SKM-1 (cell line): ENCODE results near the gene LSP1.

ENCODE experiments used
- DNase-seq: peaks from one replicate; lab custom pipeline; 2025; ENCODE audit not compliant: unreplicated experiment; lab: John Stamatoyannopoulos, UW

Gene LSP1

DNA sequence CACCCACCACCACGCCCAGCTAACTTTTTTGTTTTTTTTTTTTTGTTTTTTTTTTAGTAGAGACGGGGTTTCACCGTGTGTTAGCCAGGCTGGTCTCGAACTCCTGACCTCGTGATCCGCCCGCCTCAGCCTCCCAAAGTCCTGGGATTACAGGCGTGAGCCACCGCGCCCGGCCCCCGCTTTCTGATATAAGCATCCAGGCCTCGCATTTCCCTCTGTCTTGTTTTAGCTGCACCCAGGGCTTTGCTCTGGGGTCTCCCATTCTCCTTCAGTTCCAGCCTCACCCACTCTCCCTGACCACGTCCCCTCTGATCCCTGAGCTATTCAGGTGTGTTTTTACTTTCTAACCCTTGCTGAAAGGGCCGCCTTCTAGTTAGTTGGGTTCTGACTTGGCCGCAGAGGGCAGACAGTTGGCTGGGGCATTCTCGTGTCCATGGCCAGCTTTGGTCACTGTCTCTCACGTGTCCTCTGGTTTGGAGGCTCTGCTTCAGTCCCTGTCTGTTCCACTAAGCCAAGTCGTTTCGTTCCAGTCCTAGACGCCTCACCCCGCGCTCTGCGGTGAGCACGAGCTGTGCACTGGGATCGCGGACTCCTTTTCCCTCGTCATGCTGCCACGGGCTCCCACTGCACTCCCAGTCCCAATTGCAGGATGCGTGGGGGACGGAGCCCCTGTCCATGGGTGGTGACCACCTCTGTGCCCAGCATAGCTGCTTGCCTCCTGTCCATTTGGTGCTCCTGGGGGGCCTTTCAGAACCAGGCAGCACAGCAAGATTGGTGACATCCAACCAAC, 60.6 kb downstream of the LSP1 start:
- no peak for DNase-seq

DNA sequence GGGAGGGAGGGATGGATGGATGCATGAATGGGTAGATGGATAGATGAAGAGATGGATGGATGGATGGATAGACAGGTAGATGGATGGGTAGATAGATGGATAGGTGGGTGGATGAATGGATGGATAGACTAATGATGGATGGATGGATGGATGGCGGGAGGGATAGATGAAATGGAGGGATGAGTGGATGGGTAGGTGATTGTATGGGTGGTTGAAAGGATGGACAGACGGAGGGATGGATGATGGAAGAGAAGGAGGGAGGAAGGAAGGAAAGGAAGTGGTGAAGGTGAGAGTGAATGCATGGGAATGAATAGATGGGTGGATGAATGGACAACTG, 62.9 kb downstream of the LSP1 start:
- no peak for DNase-seq

GRCh38 chr11:1916132-1916985, 63.5 kb downstream of the LSP1 start:
- no peak for DNase-seq

GRCh38 chr11:1916986-1917522, 64.2 kb downstream of the LSP1 start:
- no peak for DNase-seq

- DNase-seq: no peak
These were observed 64.9 kb downstream of the LSP1 start for GRCh38 chr11:1917523-1918435.

GRCh38 chr11:1918436-1919315, 65.8 kb downstream of the LSP1 start:
- DNase-seq: no peak

- DNase-seq: no peak
These were observed 66.7 kb downstream of the LSP1 start, which contains the start of gene TNNT3 for GRCh38 chr11:1919391-1920127. TSS of gene TNNT3 (plus strand) at chr11:1919703. CDS start at chr11:1922875, 3,172 bp downstream.

- no peak for DNase-seq
These were observed 67.4 kb downstream of the LSP1 start for GRCh38 chr11:1920128-1920908.

- no peak for DNase-seq
These were observed 68.2 kb downstream of the LSP1 start for GRCh38 chr11:1920909-1921573.

DNA sequence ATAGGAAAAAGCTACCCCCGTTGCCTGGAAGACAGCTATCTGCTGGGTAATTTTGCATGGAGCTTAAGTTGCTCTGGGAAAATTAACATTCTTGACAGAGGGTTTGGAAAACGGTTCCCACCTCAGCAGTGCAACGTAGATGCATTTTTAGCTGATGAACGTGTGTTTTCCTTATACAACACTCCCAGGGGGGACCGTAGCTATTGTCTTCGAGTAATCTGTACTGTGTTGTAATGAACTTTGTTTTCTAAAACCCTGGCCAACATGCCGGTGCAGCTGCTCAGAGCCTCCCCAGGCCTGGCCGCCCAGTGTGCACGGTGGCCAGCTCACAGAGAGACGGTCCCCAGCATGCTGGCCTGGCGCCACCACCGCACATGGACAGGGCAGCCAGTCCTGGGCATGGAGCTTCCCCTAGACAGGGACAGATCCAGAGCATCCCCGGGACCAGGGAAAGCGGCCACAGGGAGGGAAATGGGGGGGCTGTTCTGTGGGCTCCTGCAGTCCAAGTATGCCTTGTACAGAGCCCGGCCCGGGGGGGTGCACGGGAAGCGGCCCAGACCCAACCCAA, 68.8 kb downstream of the LSP1 start:
- DNase-seq: no peak

DNA sequence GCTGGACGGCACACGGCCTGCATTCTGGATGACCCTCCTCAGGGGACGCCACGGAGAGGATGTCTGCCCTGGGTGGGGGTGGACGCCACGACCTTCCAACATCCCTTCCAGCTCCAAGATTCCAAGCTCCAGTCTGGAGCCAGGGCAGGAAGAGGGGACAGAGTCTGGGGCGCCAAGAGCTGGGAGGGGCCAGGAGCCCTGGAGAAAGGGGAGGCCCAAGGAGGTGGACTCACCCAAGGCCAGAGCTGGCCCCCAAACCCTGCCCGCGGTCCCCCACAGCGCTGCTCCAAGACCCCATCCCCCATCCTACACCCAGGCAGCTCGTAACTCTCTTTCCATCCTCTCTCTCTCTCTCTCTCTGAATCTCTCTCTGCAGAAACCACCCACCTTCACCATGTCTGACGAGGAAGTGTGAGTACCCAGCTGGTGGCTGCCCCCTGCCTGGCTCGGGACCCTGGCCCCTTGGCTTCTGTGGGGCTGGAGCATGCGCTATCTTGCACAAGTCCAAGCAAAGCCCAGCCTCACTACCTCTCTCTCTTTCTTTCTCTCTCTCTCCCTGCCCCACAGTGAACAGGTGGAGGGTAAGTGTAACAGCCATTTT, 69.7 kb downstream of the LSP1 start:
- no peak for DNase-seq

DNA sequence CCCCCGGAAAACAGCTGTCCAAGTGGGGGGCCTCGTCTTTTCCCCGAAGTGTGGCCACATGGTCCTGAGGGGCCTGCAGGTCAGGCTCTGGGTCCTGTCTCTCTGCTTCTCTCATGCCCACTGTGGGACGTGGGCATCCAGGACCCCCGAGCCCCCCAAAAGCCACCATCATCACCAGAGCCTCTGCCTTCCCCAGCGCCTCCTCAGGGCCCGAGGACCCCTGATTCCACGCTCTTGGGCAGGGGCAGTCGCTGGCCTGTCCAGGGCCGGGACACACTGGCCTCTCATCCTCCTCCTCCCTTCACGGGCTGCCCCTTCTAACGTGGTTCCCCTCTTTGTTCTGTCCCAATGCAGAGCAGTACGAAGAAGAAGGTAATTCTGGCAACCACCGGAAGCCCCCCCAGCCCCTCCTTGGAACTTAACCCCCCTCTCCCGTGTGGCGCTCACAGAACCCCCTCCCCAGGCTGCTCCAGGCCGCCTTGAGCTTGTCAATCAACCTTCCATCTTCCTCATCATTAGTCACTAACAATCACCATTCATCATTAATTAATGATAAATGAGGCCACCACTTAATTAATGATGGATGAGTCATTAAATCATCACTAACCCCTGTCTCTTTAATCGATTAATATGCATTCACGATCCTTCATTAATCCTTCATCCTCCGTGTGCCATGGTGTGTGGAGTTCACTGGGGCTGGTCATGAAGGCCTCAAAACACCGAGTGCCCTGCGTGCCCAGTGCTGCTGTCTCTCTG, 70.5 kb downstream of the LSP1 start:
- no peak for DNase-seq

DNA sequence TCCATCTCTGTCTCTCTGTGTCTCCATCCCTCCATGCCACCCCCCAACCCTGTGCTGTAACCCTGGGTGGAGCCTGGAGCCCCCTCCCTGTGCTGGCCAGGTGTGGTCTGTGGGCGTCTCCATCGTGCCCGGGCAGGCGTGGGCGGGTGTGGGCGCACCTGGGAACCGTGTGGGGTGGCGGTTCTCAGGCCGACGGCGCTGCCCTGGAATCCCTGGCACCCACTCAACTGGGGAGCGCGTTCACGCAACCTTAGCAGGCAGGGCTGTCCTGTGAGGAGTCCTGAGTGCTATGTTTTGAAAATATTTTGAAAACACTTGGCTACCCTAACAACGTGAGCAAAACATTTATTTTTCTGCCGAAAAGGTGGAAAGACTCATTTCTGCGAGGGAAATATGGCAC, 71.3 kb downstream of the LSP1 start:
- no peak for DNase-seq

- DNase-seq: no peak
These were observed 71.9 kb downstream of the LSP1 start for GRCh38 chr11:1924646-1925372.

DNA sequence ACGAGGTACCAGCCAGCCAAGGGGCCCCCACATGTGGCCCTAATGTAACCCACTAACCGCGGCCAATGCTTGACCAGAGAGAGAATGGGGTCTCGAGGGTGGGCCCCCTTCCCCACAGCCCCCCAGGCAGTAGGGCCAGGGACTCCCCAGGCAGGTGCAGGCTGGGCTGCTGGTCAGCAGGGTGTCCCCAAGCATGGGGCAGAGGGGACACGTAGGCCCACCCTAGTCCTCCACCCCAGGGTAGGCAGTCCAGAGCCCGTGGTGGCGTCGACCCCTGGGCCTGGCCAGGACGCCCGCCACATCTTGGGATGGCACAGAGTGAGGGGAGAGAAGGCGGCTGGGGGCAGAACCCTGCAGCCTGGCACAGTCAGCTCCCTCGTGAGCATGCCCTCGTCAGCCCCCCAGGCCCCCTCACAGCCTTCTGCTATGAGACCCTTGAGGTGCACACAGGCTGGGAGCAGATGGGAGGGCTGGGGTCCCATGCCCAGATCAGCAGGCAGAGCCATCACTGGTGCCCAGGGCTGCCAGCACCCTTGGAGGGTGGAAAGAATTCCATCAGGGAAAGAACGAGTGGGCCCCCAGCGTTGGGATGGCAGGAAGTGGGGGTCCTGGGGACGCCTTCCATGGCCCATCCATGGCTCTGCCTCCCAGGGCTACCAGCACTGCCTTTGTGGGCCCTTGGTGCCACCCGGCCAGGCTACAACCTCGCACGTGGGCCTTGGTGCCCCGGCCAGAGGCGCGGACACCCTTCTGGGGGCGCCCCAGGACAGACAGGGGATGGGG, 72.7 kb downstream of the LSP1 start:
- no peak for DNase-seq
